ENCODE results near the gene TEKT3.

Gene TEKT3

DNA sequence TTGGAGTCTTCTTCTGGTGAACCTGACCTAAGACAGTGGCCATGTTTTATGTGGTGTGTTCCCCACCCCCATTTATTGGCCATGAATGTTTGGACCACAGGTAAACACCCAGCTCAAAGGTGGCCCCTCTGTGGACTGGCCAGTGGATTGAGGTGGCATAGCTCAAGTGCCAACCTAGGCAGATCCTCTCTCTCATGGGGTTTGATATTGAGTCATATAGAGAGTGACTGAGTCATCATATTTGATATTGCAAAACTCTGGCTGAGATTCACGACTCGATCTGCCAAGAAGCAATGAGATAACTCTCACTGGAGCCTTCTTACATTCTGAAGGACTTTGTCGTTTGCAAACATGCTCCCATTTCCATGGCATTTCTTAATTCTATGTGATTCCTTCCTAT, 10.5 kb upstream of the TEKT3 start:
- Histone ChIP-seq H3K23ac (ENCODE audit: low read length) (no peak overlapping the region), H4K8ac (ENCODE audit: low read depth, low read length) (peak overlapping the region; percentile 47), H3K9ac (ENCODE audit: low read length) (no peak overlapping the region), H3K14ac (ENCODE audit: low read length) (no peak overlapping the region), H3K27me3 (ENCODE audit: insufficient read depth, low read length) (no peaks in the 10 kb centered on the region), H3K4me3 (ENCODE audit: low read depth, low read length) (no peak overlapping the region), H4K91ac (ENCODE audit: low read depth, low read length) (peak overlapping the region; percentile 92), H2BK120ac (ENCODE audit: insufficient read depth, low read length, poor library complexity) (peak overlapping the region; percentile 97), H2BK5ac (ENCODE audit: low read depth, low read length, poor library complexity) (peak overlapping the region; percentile 88), H4K12ac (ENCODE audit: low read depth, low read length) (no peak overlapping the region), H2BK12ac (ENCODE audit: low read length) (peak overlapping the region; percentile 98), H2AFZ (ENCODE audit: insufficient read depth, low read length, poor library complexity) (peak overlapping the region; percentile 35), H3K9me3 (ENCODE audit: insufficient read depth, low read depth, low read length) (peaks cover 2% of the 10 kb centered on the region), H3K79me1 (ENCODE audit: low read length) (peaks cover 8% of the 10 kb centered on the region), H3K18ac (ENCODE audit: low read length) (no peak overlapping the region), H3K36me3 (ENCODE audit: control insufficient read depth in 1 of 2, insufficient read depth in 2 of 2, low read length in 2 of 2) (no peaks in the 10 kb centered on the region), H3K79me2 (ENCODE audit: control insufficient read depth, insufficient read depth, low read length, poor library complexity) (no peaks in the 10 kb centered on the region), H3K4me1 (ENCODE audit: control insufficient read depth in 1 of 2, insufficient read depth in 2 of 2, low read length in 2 of 2) (peaks cover 8 to 11% of the 10 kb centered on the region in 2 experiments), H3K4me2 (ENCODE audit: low read length) (no peak overlapping the region), H3K27ac (ENCODE audit: low read depth, low read length) (peak overlapping the region; percentile 73), H3K4ac (ENCODE audit: low read depth, low read length) (peak overlapping the region; percentile 59), H2AK5ac (ENCODE audit: low read length) (peak overlapping the region; percentile 82)
- no CpG with 5 or more reads among the region's 3 CpGs for WGBS (ENCODE audit: extremely low coverage, insufficient coverage, insufficient read length)
- peak in 1 of 2 donors; percentile 22 for DNase-seq

- DNase-seq, result no peak
- Histone ChIP-seq H3K18ac (ENCODE audit: low read length) (no peak overlapping the region), H2AK5ac (ENCODE audit: low read length) (no peak overlapping the region), H3K4me2 (ENCODE audit: low read length) (peak overlapping the region; percentile 38), H3K79me1 (ENCODE audit: low read length) (peaks cover 8% of the 10 kb centered on the region), H4K8ac (ENCODE audit: low read depth, low read length) (no peak overlapping the region), H3K23ac (ENCODE audit: low read length) (no peak overlapping the region), H3K4ac (ENCODE audit: low read depth, low read length) (no peak overlapping the region), H3K4me3 (ENCODE audit: low read depth, low read length) (no peak overlapping the region), H2BK5ac (ENCODE audit: low read depth, low read length, poor library complexity) (peak overlapping the region; percentile 88), H2AFZ (ENCODE audit: insufficient read depth, low read length, poor library complexity) (peak overlapping the region; percentile 45), H4K12ac (ENCODE audit: low read depth, low read length) (no peak overlapping the region), H3K9ac (ENCODE audit: low read length) (no peak overlapping the region), H4K91ac (ENCODE audit: low read depth, low read length) (no peak overlapping the region), H3K27ac (ENCODE audit: low read depth, low read length) (peak overlapping the region; percentile 73), H2BK12ac (ENCODE audit: low read length) (peak overlapping the region; percentile 54), H3K4me1 (ENCODE audit: control insufficient read depth in 1 of 2, insufficient read depth in 2 of 2, low read length in 2 of 2) (peaks cover 8 to 11% of the 10 kb centered on the region in 2 experiments), H3K79me2 (ENCODE audit: control insufficient read depth, insufficient read depth, low read length, poor library complexity) (no peaks in the 10 kb centered on the region), H3K36me3 (ENCODE audit: control insufficient read depth in 1 of 2, insufficient read depth in 2 of 2, low read length in 2 of 2) (no peaks in the 10 kb centered on the region), H3K27me3 (ENCODE audit: insufficient read depth, low read length) (no peaks in the 10 kb centered on the region), H3K9me3 (ENCODE audit: insufficient read depth, low read depth, low read length) (peaks cover 2% of the 10 kb centered on the region), H2BK120ac (ENCODE audit: insufficient read depth, low read length, poor library complexity) (peak overlapping the region; percentile 68), H3K14ac (ENCODE audit: low read length) (no peak overlapping the region)
- WGBS (ENCODE audit: extremely low coverage, insufficient coverage, insufficient read length), result no CpG with 5 or more reads among the region's 4 CpGs
Observed at GRCh38 chr17:15351478-15351840, 10.1 kb upstream of the TEKT3 start.

GRCh38 chr17:15350777-15351477, 9.5 kb upstream of the TEKT3 start:
- peak in 1 of 2 donors; percentile 41 for DNase-seq

GRCh38 chr17:15349119-15349518, 7.7 kb upstream of the TEKT3 start:
- WGBS (ENCODE audit: extremely low coverage, insufficient coverage, insufficient read length), result no CpG with 5 or more reads among the region's 2 CpGs

More at GRCh38 chr17:15350777-15351477, 9.5 kb upstream of the TEKT3 start:
- no CpG with 5 or more reads among the region's 10 CpGs for WGBS (ENCODE audit: extremely low coverage, insufficient coverage, insufficient read length)
- H2AK5ac ChIP-seq (ENCODE audit: low read length), result no peak overlapping the region
- no peak overlapping the region for H3K18ac ChIP-seq (ENCODE audit: low read length)
- H3K79me2 ChIP-seq (ENCODE audit: control insufficient read depth, insufficient read depth, low read length, poor library complexity), result no peaks in the 10 kb centered on the region
- H3K27me3 ChIP-seq (ENCODE audit: insufficient read depth, low read length), result no peaks in the 10 kb centered on the region
- H3K27ac ChIP-seq (ENCODE audit: low read depth, low read length), result peak overlapping the region; percentile 82
- peak overlapping the region; percentile 54 for H2BK12ac ChIP-seq (ENCODE audit: low read length)
- H3K79me1 ChIP-seq (ENCODE audit: low read length), result peaks cover 8% of the 10 kb centered on the region
- no peak overlapping the region for H4K12ac ChIP-seq (ENCODE audit: low read depth, low read length)
- H4K91ac ChIP-seq (ENCODE audit: low read depth, low read length), result peak overlapping the region; percentile 36
- H4K8ac ChIP-seq (ENCODE audit: low read depth, low read length), result no peak overlapping the region
- H2AFZ ChIP-seq (ENCODE audit: insufficient read depth, low read length, poor library complexity), result peak overlapping the region; percentile 45
- H3K4me3 ChIP-seq (ENCODE audit: low read depth, low read length), result no peak overlapping the region
- H3K23ac ChIP-seq (ENCODE audit: low read length), result no peak overlapping the region
- H2BK5ac ChIP-seq (ENCODE audit: low read depth, low read length, poor library complexity), result peak overlapping the region; percentile 88
- no peaks in the 10 kb centered on the region for H3K36me3 ChIP-seq (ENCODE audit: control insufficient read depth in 1 of 2, insufficient read depth in 2 of 2, low read length in 2 of 2)
- no peak overlapping the region for H3K4ac ChIP-seq (ENCODE audit: low read depth, low read length)
- H3K4me2 ChIP-seq (ENCODE audit: low read length), result peak overlapping the region; percentile 38
- H3K9me3 ChIP-seq (ENCODE audit: insufficient read depth, low read depth, low read length), result peaks cover 2% of the 10 kb centered on the region
- H3K9ac ChIP-seq (ENCODE audit: low read length), result no peak overlapping the region
- peak overlapping the region; percentile 68 for H2BK120ac ChIP-seq (ENCODE audit: insufficient read depth, low read length, poor library complexity)
- peaks cover 8 to 11% of the 10 kb centered on the region in 2 experiments for H3K4me1 ChIP-seq (ENCODE audit: control insufficient read depth in 1 of 2, insufficient read depth in 2 of 2, low read length in 2 of 2)
- no peak overlapping the region for H3K14ac ChIP-seq (ENCODE audit: low read length)

More at GRCh38 chr17:15349119-15349518, 7.7 kb upstream of the TEKT3 start:
- no peak overlapping the region for H2BK5ac ChIP-seq (ENCODE audit: low read depth, low read length, poor library complexity)
- no peak overlapping the region for H3K18ac ChIP-seq (ENCODE audit: low read length)
- H3K23ac ChIP-seq (ENCODE audit: low read length), result no peak overlapping the region
- no peaks in the 10 kb centered on the region for H3K79me2 ChIP-seq (ENCODE audit: control insufficient read depth, insufficient read depth, low read length, poor library complexity)
- no peak for DNase-seq
- H3K4ac ChIP-seq (ENCODE audit: low read depth, low read length), result peak overlapping the region; percentile 36
- no peak overlapping the region for H3K27ac ChIP-seq (ENCODE audit: low read depth, low read length)
- H3K27me3 ChIP-seq (ENCODE audit: insufficient read depth, low read length), result no peaks in the 10 kb centered on the region
- H3K4me1 ChIP-seq (ENCODE audit: control insufficient read depth in 1 of 2, insufficient read depth in 2 of 2, low read length in 2 of 2), result peaks cover 8 to 11% of the 10 kb centered on the region in 2 experiments
- H3K79me1 ChIP-seq (ENCODE audit: low read length), result peaks cover 8% of the 10 kb centered on the region
- H2BK120ac ChIP-seq (ENCODE audit: insufficient read depth, low read length, poor library complexity), result no peak overlapping the region
- H4K91ac ChIP-seq (ENCODE audit: low read depth, low read length), result no peak overlapping the region
- H3K36me3 ChIP-seq (ENCODE audit: control insufficient read depth in 1 of 2, insufficient read depth in 2 of 2, low read length in 2 of 2), result no peaks in the 10 kb centered on the region
- no peak overlapping the region for H3K14ac ChIP-seq (ENCODE audit: low read length)
- H3K9me3 ChIP-seq (ENCODE audit: insufficient read depth, low read depth, low read length), result no peaks in the 10 kb centered on the region
- no peak overlapping the region for H3K4me2 ChIP-seq (ENCODE audit: low read length)
- no peak overlapping the region for H3K4me3 ChIP-seq (ENCODE audit: low read depth, low read length)
- no peak overlapping the region for H2AFZ ChIP-seq (ENCODE audit: insufficient read depth, low read length, poor library complexity)
- no peak overlapping the region for H3K9ac ChIP-seq (ENCODE audit: low read length)
- H2BK12ac ChIP-seq (ENCODE audit: low read length), result peak overlapping the region; percentile 40
- no peak overlapping the region for H4K12ac ChIP-seq (ENCODE audit: low read depth, low read length)
- peak overlapping the region; percentile 37 for H2AK5ac ChIP-seq (ENCODE audit: low read length)
- no peak overlapping the region for H4K8ac ChIP-seq (ENCODE audit: low read depth, low read length)

Data from trophoblast cell (in vitro differentiated cells and primary cell).